Measurements from ENCODE around the gene TMEM141. TPM values are rescaled to one million over a fixed set of nuclear protein-coding genes. Genes with fewer than 3 reads are reported as not detected.

Gene TMEM141
- total and polyA plus RNA-seq, 7 experiments from 2014 or later: 27.2 to 54.9 (median 30.6) TPM

- H3K36me3 Mint-ChIP-seq: peaks cover 0 to 10% (median 3%) of the 10 kb centered on the region in 5 donors
- no peaks in the 10 kb centered on the region for H3K9me3 Mint-ChIP-seq
- H3K4me1 Mint-ChIP-seq: peaks cover 21 to 46% (median 28%) of the 10 kb centered on the region in 7 donors
- H3K9me3 ChIP-seq (ENCODE audit: control insufficient read depth in 2 of 3, low read length in 3 of 3): no peaks in the 10 kb centered on the region
- peak overlapping the region; percentile 76 to 94 (median 85) for H3K27ac Mint-ChIP-seq
- peaks cover 0 to 7% (median 0%) of the 10 kb centered on the region in 3 experiments for H3K36me3 ChIP-seq (ENCODE audit: control insufficient read depth in 2 of 3, insufficient read depth in 3 of 3, low read length in 3 of 3)
- peaks cover 0 to 8% (median 0%) of the 10 kb centered on the region in 5 donors for H3K27me3 Mint-ChIP-seq
- H3K4me3 Mint-ChIP-seq: peak overlapping the region; percentile 78 to 92 (median 90)
- peak overlapping the region; percentile 94 for H3K27ac ChIP-seq (ENCODE audit: low read depth, low read length)
- intact Hi-C loops (cut with micrococcal nuclease): loop anchor here (1.0 to 5.0 kb wide), 6 partner anchors 7 to 138 kb away; partner anchors contain the start of genes FBXW5 (in 2 of the 2), TMEM141 (in 2 of the 2), EDF1 (in 1 of the 2) and TRAF2 (in 1 of the 2)
- H3K27me3 ChIP-seq (ENCODE audit: control insufficient read depth in 2 of 2, insufficient read depth in 2 of 2, low read length in 2 of 2): no peaks in the 10 kb centered on the region
- ATAC-seq (no peak), DNase-seq (peak in 1 of 9 donors; percentile 24)
- CTCF ChIA-PET: interaction anchor here (0.7 to 1.7 kb wide), 4 partner anchors 10 to 242 kb away, joined by 3 to 9 read pairs (median 4); no protein-coding TSS in a partner anchor
- peaks cover 20 to 32% of the 10 kb centered on the region in 2 donors for H3K4me1 ChIP-seq (ENCODE audit: control insufficient read depth in 2 of 2, insufficient read depth in 2 of 2, low read length in 2 of 2)
- peak overlapping the region; percentile 69 for H3K4me3 ChIP-seq (ENCODE audit: low read length)
- POLR2A ChIA-PET: interaction anchor here (0.7 to 4.7 kb wide), 10 partner anchors 8 to 394 kb away, joined by 3 to 38 read pairs (median 3); partner anchors contain the start of genes FBXW5, TMEM141 and TPRN
Observed at GRCh38 chr9:136806631-136807201, 15.6 kb downstream of the TMEM141 start.

DNA sequence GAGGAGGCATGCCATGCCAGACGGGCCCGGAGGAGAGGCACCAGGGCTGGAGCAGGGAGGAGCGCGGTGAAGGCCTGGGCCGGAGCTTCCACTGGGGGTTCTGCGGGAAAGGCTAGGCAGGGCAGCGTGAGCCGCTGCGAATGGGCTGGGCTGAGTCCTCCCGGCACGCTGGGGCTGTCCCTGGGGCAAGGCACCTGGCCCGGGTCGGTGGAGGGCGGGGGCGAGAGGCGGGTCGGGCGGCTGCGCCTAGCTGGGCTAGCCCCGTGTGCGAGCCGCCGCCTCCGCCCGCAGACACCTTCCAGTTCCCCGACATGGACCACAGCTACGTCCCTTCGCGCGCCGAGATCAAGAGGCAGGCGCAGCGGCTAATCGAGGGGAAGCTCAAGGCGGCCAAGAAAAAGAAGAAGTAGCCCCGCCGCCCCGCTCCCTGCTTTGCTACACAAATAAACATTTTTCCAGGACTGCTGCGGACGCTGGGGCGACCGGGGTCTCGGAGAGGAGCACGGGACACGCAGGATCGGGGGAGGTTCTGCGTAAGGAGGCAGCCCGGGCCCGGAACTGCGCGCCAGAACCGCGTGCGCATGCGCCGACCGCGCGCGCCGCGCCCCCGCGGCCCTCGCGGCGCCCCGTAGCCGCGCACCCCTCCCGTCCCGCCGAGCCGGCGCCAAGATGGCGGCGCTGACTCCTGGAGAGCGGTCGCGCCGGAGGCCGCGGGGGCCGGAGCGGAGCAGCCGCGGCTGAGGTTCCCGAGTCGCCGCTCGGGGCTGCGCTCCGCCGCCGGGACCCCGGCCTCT, 16.3 kb downstream of the TMEM141 start, which contains the start of gene RABL6:
TSS of gene RABL6 (plus strand) at position 668 of the 794 bp plus-strand sequence. CDS start 249 bp downstream, outside the sequence.
- CTCF ChIA-PET: interaction anchor here (0.6 to 1.7 kb wide), 6 partner anchors 9 to 449 kb away, joined by 3 to 9 read pairs (median 3); no protein-coding TSS in a partner anchor
- Mint-ChIP-seq H3K36me3 (peaks cover 0 to 10% (median 3%) of the 10 kb centered on the region in 5 donors), H3K27me3 (peaks cover 0 to under 1% (median 0%) of the 10 kb centered on the region in 5 donors), H3K4me3 (peak within 1 kb of the TSS; percentile 78 to 92 (median 90)), H3K27ac (peak within 1 kb of the TSS; percentile 76 to 95 (median 90)), H3K9me3 (no peaks in the 10 kb centered on the region), H3K4me1 (peaks cover 22 to 52% (median 33%) of the 10 kb centered on the region in 7 donors)
- Histone ChIP-seq H3K9me3 (ENCODE audit: control insufficient read depth in 2 of 3, low read length in 3 of 3) (no peaks in the 10 kb centered on the region), H3K36me3 (ENCODE audit: control insufficient read depth in 2 of 3, insufficient read depth in 3 of 3, low read length in 3 of 3) (peaks cover 0 to 7% (median 0%) of the 10 kb centered on the region in 3 experiments), H3K4me3 (ENCODE audit: low read length) (peak within 1 kb of the TSS; percentile 69), H3K27me3 (ENCODE audit: control insufficient read depth in 2 of 2, insufficient read depth in 2 of 2, low read length in 2 of 2) (no peaks in the 10 kb centered on the region), H3K27ac (ENCODE audit: low read depth, low read length) (peak within 1 kb of the TSS; percentile 94), H3K4me1 (ENCODE audit: control insufficient read depth in 2 of 2, insufficient read depth in 2 of 2, low read length in 2 of 2) (peaks cover 20 to 32% of the 10 kb centered on the region in 2 donors)
- POLR2A ChIA-PET: interaction anchor here (0.7 to 4.7 kb wide), 13 partner anchors 8 to 393 kb away, joined by 3 to 38 read pairs (median 3); partner anchors contain the start of genes FBXW5, MAN1B1, TMEM141 and TPRN
- peak; percentile 95 for ATAC-seq
- DNase-seq: peak; percentile 70 to 92 (median 86)
- intact Hi-C loops (cut with micrococcal nuclease): loop anchor here (1.0 to 5.0 kb wide), 6 partner anchors 8 to 137 kb away; partner anchors contain the start of genes FBXW5 (in 2 of the 2), TMEM141 (in 2 of the 2), EDF1 (in 1 of the 2) and TRAF2 (in 1 of the 2)

DNA sequence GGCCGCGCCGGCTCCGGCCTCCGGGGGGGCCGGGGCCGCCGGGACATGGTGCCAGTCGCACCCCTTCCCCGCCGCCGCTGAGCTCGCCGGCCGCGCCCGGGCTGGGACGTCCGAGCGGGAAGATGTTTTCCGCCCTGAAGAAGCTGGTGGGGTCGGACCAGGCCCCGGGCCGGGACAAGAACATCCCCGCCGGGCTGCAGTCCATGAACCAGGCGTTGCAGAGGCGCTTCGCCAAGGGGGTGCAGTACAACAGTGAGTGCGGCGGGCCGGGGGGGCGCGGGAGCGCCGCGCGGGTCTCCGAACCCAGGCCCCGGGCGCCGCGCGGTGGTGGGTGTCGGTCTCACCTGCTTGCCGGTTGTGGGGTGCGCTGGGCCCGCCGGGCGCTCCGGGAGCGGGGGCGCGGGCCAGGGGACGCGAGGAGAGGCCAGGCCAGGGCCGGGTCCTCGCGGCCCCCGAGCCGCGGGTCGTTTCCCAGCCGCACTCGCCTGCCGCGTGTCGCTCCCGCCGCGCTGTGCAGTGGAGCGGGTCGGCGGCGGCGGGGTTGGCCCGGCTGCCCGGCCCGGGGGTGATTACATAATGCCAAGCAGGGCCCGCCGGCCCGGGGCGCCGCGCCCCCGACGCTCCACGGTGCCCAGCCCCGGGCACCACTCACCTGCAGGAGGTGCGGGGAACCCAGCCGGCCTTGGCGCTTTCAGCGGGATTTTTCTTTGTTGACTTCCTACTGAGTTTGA, 17.1 kb downstream of the TMEM141 start:
- no peaks in the 10 kb centered on the region for H3K9me3 ChIP-seq (ENCODE audit: control insufficient read depth in 2 of 3, low read length in 3 of 3)
- no peaks in the 10 kb centered on the region for H3K27me3 ChIP-seq (ENCODE audit: control insufficient read depth in 2 of 2, insufficient read depth in 2 of 2, low read length in 2 of 2)
- peaks cover 29 to 59% (median 41%) of the 10 kb centered on the region in 7 donors for H3K4me1 Mint-ChIP-seq
- peaks cover 20 to 32% of the 10 kb centered on the region in 2 donors for H3K4me1 ChIP-seq (ENCODE audit: control insufficient read depth in 2 of 2, insufficient read depth in 2 of 2, low read length in 2 of 2)
- H3K4me3 Mint-ChIP-seq: peak overlapping the region; percentile 78 to 91 (median 83)
- peaks cover 0 to 7% (median 0%) of the 10 kb centered on the region in 3 experiments for H3K36me3 ChIP-seq (ENCODE audit: control insufficient read depth in 2 of 3, insufficient read depth in 3 of 3, low read length in 3 of 3)
- ChIA-PET CTCF (interaction anchor here (0.6 to 1.3 kb wide), 4 partner anchors 15 to 448 kb away, joined by 3 to 4 read pairs (median 3); no protein-coding TSS in a partner anchor), POLR2A (interaction anchor here (0.7 to 4.7 kb wide), 12 partner anchors 9 to 392 kb away, joined by 3 to 38 read pairs (median 3); partner anchors contain the start of genes FBXW5, MAN1B1, TMEM141 and TPRN)
- intact Hi-C loops (cut with micrococcal nuclease): loop anchor here in 1 of 2 donors (5.0 kb wide), 1 partner anchor 134 kb away; the partner anchor contains the start of gene FBXW5
- H3K27me3 Mint-ChIP-seq: no peaks in the 10 kb centered on the region
- peak overlapping the region; percentile 40 for H3K4me3 ChIP-seq (ENCODE audit: low read length)
- peaks cover 0 to 15% (median 10%) of the 10 kb centered on the region in 5 donors for H3K36me3 Mint-ChIP-seq
- peak in 8 of 9 donors; percentile 43 to 62 (median 48) for DNase-seq
- peak overlapping the region; percentile 40 to 90 (median 68) for H3K27ac Mint-ChIP-seq
- ATAC-seq: peak; percentile 55
- peak overlapping the region; percentile 71 for H3K27ac ChIP-seq (ENCODE audit: low read depth, low read length)
- no peaks in the 10 kb centered on the region for H3K9me3 Mint-ChIP-seq

DNA sequence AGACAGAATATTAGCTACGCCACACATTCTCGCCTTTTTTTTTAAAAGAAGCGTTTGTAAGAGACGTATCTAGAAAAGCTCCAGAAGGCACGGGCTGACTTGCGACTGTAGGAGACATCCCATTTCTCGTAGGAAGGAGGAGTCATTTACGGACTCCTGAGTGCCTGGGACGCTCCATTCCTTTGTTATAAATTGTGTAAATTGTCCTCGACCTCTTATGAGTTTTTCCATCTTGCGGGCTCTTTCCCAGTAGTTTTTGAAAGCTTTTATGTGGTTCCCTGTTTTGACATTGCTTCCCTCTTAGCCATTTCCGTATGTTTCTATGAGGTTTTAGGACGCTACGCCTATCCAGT, 17.6 kb downstream of the TMEM141 start:
- POLR2A ChIA-PET: interaction anchor here (0.6 to 4.7 kb wide), 7 partner anchors 9 to 278 kb away, joined by 3 to 38 read pairs (median 3); partner anchors contain the start of genes MAN1B1 and TMEM141
- intact Hi-C loops (cut with micrococcal nuclease): loop anchor here in 1 of 2 donors (5.0 kb wide), 1 partner anchor 134 kb away; the partner anchor contains the start of gene FBXW5
- no peaks in the 10 kb centered on the region for H3K27me3 ChIP-seq (ENCODE audit: control insufficient read depth in 2 of 2, insufficient read depth in 2 of 2, low read length in 2 of 2)
- Mint-ChIP-seq H3K9me3 (no peaks in the 10 kb centered on the region), H3K27ac (peak overlapping the region; percentile 40 to 90 (median 68)), H3K36me3 (peaks cover 0 to 15% (median 12%) of the 10 kb centered on the region in 5 donors), H3K27me3 (no peaks in the 10 kb centered on the region), H3K4me3 (peak overlapping the region; percentile 78 to 91 (median 83)), H3K4me1 (peaks cover 33 to 60% (median 46%) of the 10 kb centered on the region in 7 donors)
- no peaks in the 10 kb centered on the region for H3K9me3 ChIP-seq (ENCODE audit: control insufficient read depth in 2 of 3, low read length in 3 of 3)
- peak overlapping the region; percentile 71 for H3K27ac ChIP-seq (ENCODE audit: low read depth, low read length)
- DNase-seq (no peak), ATAC-seq (no peak)
- H3K4me1 ChIP-seq (ENCODE audit: control insufficient read depth in 2 of 2, insufficient read depth in 2 of 2, low read length in 2 of 2): peaks cover 20 to 32% of the 10 kb centered on the region in 2 donors
- CTCF ChIA-PET: interaction anchor here (0.9 kb wide), 1 partner anchor 21 kb away, joined by 3 read pairs; no protein-coding TSS in a partner anchor
- H3K36me3 ChIP-seq (ENCODE audit: control insufficient read depth in 2 of 3, insufficient read depth in 3 of 3, low read length in 3 of 3): peaks cover 0 to 7% (median 0%) of the 10 kb centered on the region in 3 experiments
- H3K4me3 ChIP-seq (ENCODE audit: low read length): peak overlapping the region; percentile 40

DNA sequence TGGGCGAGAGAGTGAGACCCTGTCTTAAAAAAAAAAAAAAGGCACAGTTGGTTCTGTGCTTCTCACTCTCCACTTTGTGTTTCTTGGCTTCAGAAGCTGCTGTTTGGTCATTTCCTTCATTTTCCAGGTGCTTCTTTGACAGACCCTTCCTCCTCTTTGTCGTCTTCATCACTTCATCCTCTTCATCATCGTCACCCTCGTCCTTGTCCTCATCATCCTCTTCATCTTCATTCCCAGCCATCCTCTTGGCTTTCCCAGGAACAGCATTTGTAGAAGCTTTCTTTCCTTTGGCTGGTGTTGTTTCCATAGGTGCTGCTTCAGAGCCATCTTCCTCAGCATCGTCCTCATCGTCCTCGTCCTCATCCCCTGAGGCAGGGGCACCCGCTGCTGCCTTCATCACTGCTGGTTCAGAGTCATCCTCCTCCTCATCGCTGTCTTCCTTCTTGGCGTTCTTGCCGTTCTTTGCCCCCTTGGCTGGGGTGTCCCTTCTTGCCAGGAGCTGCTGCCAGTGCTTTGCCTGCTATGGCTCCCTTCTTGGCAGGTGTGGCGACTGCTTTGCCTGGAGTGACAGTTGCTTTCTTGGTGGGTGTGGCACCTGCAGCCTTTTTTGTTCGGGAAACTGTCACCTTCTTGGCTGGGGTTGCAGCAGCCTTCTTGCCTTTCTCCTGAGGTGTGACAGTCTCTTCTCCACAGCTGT, 23.7 kb downstream of the TMEM141 start:
- intact Hi-C loops (cut with micrococcal nuclease): no loop called here

More for the DNA sequence above, 23.7 kb downstream of the TMEM141 start:
- H3K9me3 Mint-ChIP-seq: no peaks in the 10 kb centered on the region
- peaks cover 33 to 49% (median 42%) of the 10 kb centered on the region in 7 donors for H3K4me1 Mint-ChIP-seq
- Histone ChIP-seq H3K9me3 (ENCODE audit: control insufficient read depth in 2 of 3, low read length in 3 of 3) (no peaks in the 10 kb centered on the region), H3K36me3 (ENCODE audit: control insufficient read depth in 2 of 3, insufficient read depth in 3 of 3, low read length in 3 of 3) (no peaks in the 10 kb centered on the region), H3K27me3 (ENCODE audit: control insufficient read depth in 2 of 2, insufficient read depth in 2 of 2, low read length in 2 of 2) (no peaks in the 10 kb centered on the region), H3K27ac (ENCODE audit: low read depth, low read length) (no peak overlapping the region), H3K4me1 (ENCODE audit: control insufficient read depth in 2 of 2, insufficient read depth in 2 of 2, low read length in 2 of 2) (peaks cover under 1 to 8% of the 10 kb centered on the region in 2 donors), H3K4me3 (ENCODE audit: low read length) (no peak overlapping the region)
- ATAC-seq (no peak), DNase-seq (no peak)
- peaks cover 13 to 23% (median 21%) of the 10 kb centered on the region in 5 donors for H3K36me3 Mint-ChIP-seq
- CTCF ChIA-PET: no interaction called here
- H3K27ac Mint-ChIP-seq: peak overlapping the region in 1 of 9 donors; percentile 34
- H3K4me3 Mint-ChIP-seq: peak overlapping the region in 2 of 10 donors; percentile 1 to 46
- POLR2A ChIA-PET: interaction anchor here (0.6 to 0.8 kb wide), 2 partner anchors 232 to 396 kb away, joined by 3 read pairs; no protein-coding TSS in a partner anchor
- H3K27me3 Mint-ChIP-seq: no peaks in the 10 kb centered on the region
